Measurements from ENCODE around the gene CDC42.
A peak's percentile ranks its signal among the peaks of the same experiment; 100 is the strongest.
"Not testable (repeated sequence)": the region's sequence is repeated elsewhere in the genome, so short reads cannot be mapped to it uniquely, and the experiment has no call there.

The CDC42 gene

GRCh38 chr1:22052115-22053016, at the start of gene CDC42:
Gene CDC42, plus strand, starts transcription at chr1:22052709. Its CDS starts 25,770 bp downstream, at chr1:22078479.
- DNase-seq (ENCODE audit: insufficient read length, low spot score) (peak; percentile 90), FAIRE-seq (peak; percentile 90)

- not testable (repeated sequence) for FAIRE-seq; DNase-seq (ENCODE audit: insufficient read length, low spot score)
Measured at GRCh38 chr1:22002875-22003274, 49.6 kb upstream of the CDC42 start.

GRCh38 chr1:22003959-22004358, 48.5 kb upstream of the CDC42 start:
- DNase-seq (ENCODE audit: insufficient read length, low spot score); FAIRE-seq: not testable (repeated sequence)

- DNase-seq (ENCODE audit: insufficient read length, low spot score); FAIRE-seq: not testable (repeated sequence)
Measured at GRCh38 chr1:22005261-22006149, 47.0 kb upstream of the CDC42 start.

GRCh38 chr1:22006736-22007135, 45.8 kb upstream of the CDC42 start:
- DNase-seq (ENCODE audit: insufficient read length, low spot score); FAIRE-seq: not testable (repeated sequence)

GRCh38 chr1:22007262-22007661, 45.2 kb upstream of the CDC42 start:
- not testable (repeated sequence) for DNase-seq (ENCODE audit: insufficient read length, low spot score); FAIRE-seq

GRCh38 chr1:22009566-22009965, 42.9 kb upstream of the CDC42 start:
- not testable (repeated sequence) for FAIRE-seq

GRCh38 chr1:22012752-22013151, 39.8 kb upstream of the CDC42 start:
- not testable (repeated sequence) for DNase-seq (ENCODE audit: insufficient read length, low spot score); FAIRE-seq

More at GRCh38 chr1:22009566-22009965, 42.9 kb upstream of the CDC42 start:
- DNase-seq (ENCODE audit: insufficient read length, low spot score): not testable (repeated sequence)

GRCh38 chr1:22014575-22015206, 37.8 kb upstream of the CDC42 start:
- DNase-seq (ENCODE audit: insufficient read length, low spot score); FAIRE-seq: not testable (repeated sequence)

GRCh38 chr1:22018583-22019559, 33.6 kb upstream of the CDC42 start:
- FAIRE-seq: no peak
- no peak for DNase-seq (ENCODE audit: insufficient read length, low spot score)

GRCh38 chr1:22021061-22021460, 31.4 kb upstream of the CDC42 start:
- DNase-seq (ENCODE audit: insufficient read length, low spot score) (no peak), FAIRE-seq (no peak)

GRCh38 chr1:22024485-22025367, 27.8 kb upstream of the CDC42 start:
- FAIRE-seq: no peak
- DNase-seq (ENCODE audit: insufficient read length, low spot score): no peak

GRCh38 chr1:22025368-22026155, 26.9 kb upstream of the CDC42 start:
- FAIRE-seq: peak; percentile 98
- DNase-seq (ENCODE audit: insufficient read length, low spot score): peak; percentile 61

GRCh38 chr1:22026924-22027289, 25.6 kb upstream of the CDC42 start:
- DNase-seq (ENCODE audit: insufficient read length, low spot score) (no peak), FAIRE-seq (no peak)

- DNase-seq (ENCODE audit: insufficient read length, low spot score) (no peak), FAIRE-seq (no peak)
Measured at GRCh38 chr1:22030057-22030456, 22.5 kb upstream of the CDC42 start.

- FAIRE-seq (no peak), DNase-seq (ENCODE audit: insufficient read length, low spot score) (no peak)
Measured at GRCh38 chr1:22030473-22030872, 22.0 kb upstream of the CDC42 start.

GRCh38 chr1:22031214-22031962, 21.1 kb upstream of the CDC42 start:
- no peak for DNase-seq (ENCODE audit: insufficient read length, low spot score)

More at GRCh38 chr1:22031214-22031962, 21.1 kb upstream of the CDC42 start:
- FAIRE-seq: peak; percentile 42

All from GM19239 (cell line).